PC-3 (cell line): Measurements from ENCODE around the gene COP1. TPM values are rescaled to one million over a fixed set of nuclear protein-coding genes. Genes with fewer than 3 reads are reported as not detected.

Experiments used
- ATAC-seq: fragments of 200-7000 bp; cut with Tn5 transposase; 2 replicates; pipeline ENCODE4 v1.9.1; 2020; ENCODE audit warnings: mild to moderate bottlenecking, moderate library complexity
- BruUV-seq: library from RNA; stranded (reverse); fragments of 400-500 nt; replicated peaks from 2 replicates; lab custom pipeline; 2021; lab: Mats Ljungman, UMichigan
- CTCF ChIA-PET: fragments of 300-600 bp; sonication (Branson Sonifier 250); formaldehyde crosslinking; loops from one replicate; lab custom pipeline; 2022; ENCODE audit warnings: antibody characterized with exemption; lab: Charles Lee
- POLR2A ChIA-PET: fragments of 300-600 bp; sonication (Branson Sonifier 250); formaldehyde crosslinking; loops from one replicate; lab custom pipeline; 2022; ENCODE audit warnings: antibody characterized with exemption; ENCODE audit not compliant: unreplicated experiment; lab: Charles Lee
- DNase-seq: peaks from one replicate; pipeline ENCODE4 v3.0.0-alpha.2; 2015
- H2AFZ ChIP-seq: fragments of 300-600 bp; sonication (generic); 2 replicates; pipeline ENCODE4 v1.6.0; 2016; ENCODE audit warnings: antibody characterized with exemption, low read length
- H3F3A ChIP-seq: fragments of 300-600 bp; sonication (generic); one replicate; pipeline ENCODE4 v1.6.0; 2017; ENCODE audit warnings: antibody characterized with exemption, low read length, control low read depth, mild to moderate bottlenecking; ENCODE audit not compliant: unreplicated experiment
- H3K27ac ChIP-seq: fragments of 300-600 bp; sonication (generic); 2 replicates; pipeline ENCODE4 v1.5.1; 2016; ENCODE audit warnings: mild to moderate bottlenecking, low read length
- H3K27me3 ChIP-seq: fragments of 300-600 bp; sonication (generic); 2 replicates; pipeline ENCODE4 v1.6.1; 2016; ENCODE audit warnings: low read length, mixed read lengths
- H3K36me3 ChIP-seq: fragments of 300-600 bp; sonication (generic); 2 replicates; pipeline ENCODE4 v1.6.1; 2016; ENCODE audit warnings: low read depth, mixed run types, low read length, mixed read lengths
- H3K4me1 ChIP-seq: fragments of 300-600 bp; sonication (generic); 2 replicates; pipeline ENCODE4 v1.5.1; 2016; ENCODE audit warnings: low read length; ENCODE audit not compliant: insufficient read depth
- H3K4me2 ChIP-seq: fragments of 300-600 bp; sonication (generic); 2 replicates; pipeline ENCODE4 v1.6.0; 2016; ENCODE audit warnings: low read length
- H3K4me3 ChIP-seq: fragments of 300-600 bp; sonication (generic); 2 replicates; pipeline ENCODE4 v1.5.1; 2016; ENCODE audit warnings: mild to moderate bottlenecking, low read length, mixed read lengths
- H3K79me2 ChIP-seq: fragments of 300-600 bp; sonication (generic); 2 replicates; pipeline ENCODE4 v1.6.1; 2017; ENCODE audit warnings: low read length, mixed read lengths
- H3K9ac ChIP-seq: fragments of 300-600 bp; sonication (generic); 2 replicates; pipeline ENCODE4 v1.6.0; 2016; ENCODE audit warnings: mild to moderate bottlenecking, low read length
- H3K9me2 ChIP-seq: fragments of 300-600 bp; sonication (generic); replicated peaks from 2 replicates; pipeline ENCODE4 v1.6.1; 2016; ENCODE audit warnings: mixed run types, low read length, mixed read lengths
- H3K9me3 ChIP-seq: fragments of 300-600 bp; sonication (generic); 2 replicates; pipeline ENCODE4 v1.6.1; 2016; ENCODE audit warnings: low read length, mixed read lengths
- H4K20me1 ChIP-seq: fragments of 300-600 bp; sonication (generic); 2 replicates; pipeline ENCODE4 v1.6.1; 2016; ENCODE audit warnings: low read length, mixed read lengths
- CTCF ChIP-seq: fragments of 300-600 bp; sonication (generic); conservative IDR thresholded peaks from 2 replicates; pipeline ENCODE4 v1.5.1; 2017; ENCODE audit warnings: antibody characterized with exemption, low read depth, mild to moderate bottlenecking, low read length
- EZH2 ChIP-seq: fragments of 300-600 bp; sonication (generic); IDR thresholded peaks from one replicate; pipeline ENCODE4 v1.6.1; 2017; ENCODE audit warnings: antibody characterized with exemption, mild to moderate bottlenecking, low read length; ENCODE audit not compliant: unreplicated experiment
- EZH2phosphoT487 ChIP-seq: fragments of 300-600 bp; sonication (generic); IDR thresholded peaks from 2 replicates; pipeline ENCODE4 v1.6.1; 2018; ENCODE audit warnings: mild to moderate bottlenecking, antibody characterized with exemption, low read length, borderline replicate concordance
- intact Hi-C: fragments of 100-400 bp; cut with micrococcal nuclease; formaldehyde crosslinking; loops from 2 replicates; pipeline ENCODE4 v1.9.0; 2023
- total RNA-seq: library from RNA; depleted of rRNA; stranded (reverse); fragments of >200 nt; gene quantifications from 2 replicates; pipeline ENCODE4 v1.2.3, GENCODE V29; 2014

Gene COP1
- total RNA-seq, 1 experiment from 2014 or later = 16.6 TPM

DNA sequence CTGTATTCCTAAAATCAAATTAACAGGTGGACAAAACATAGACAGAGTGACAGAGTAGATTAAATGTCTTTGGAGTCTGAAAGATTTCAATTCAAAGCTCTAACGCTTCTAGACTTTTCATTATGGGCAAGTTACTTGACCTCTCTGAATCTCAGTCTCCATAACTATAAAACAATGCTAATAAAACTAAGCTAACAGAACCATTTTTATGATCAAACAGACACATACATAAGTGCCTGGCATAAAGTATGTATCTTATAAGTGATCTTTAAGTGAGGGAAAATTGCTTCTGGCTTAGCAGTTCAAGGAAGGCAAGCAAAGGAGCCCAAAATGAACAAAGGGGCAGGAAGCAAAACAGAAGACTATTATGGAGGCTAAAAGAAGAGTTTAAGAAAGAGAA lies 246.9 kb downstream of the COP1 start:
- no peak overlapping the region for H3K9ac ChIP-seq
- ChIA-PET CTCF (no interaction called here), POLR2A (no interaction called here)
- H3K9me2 ChIP-seq = no peaks in the 10 kb centered on the region
- no peaks in the 10 kb centered on the region for H3K79me2 ChIP-seq
- ATAC-seq (no peak), DNase-seq (no peak)
- no peak overlapping the region for H2AFZ ChIP-seq
- no peak overlapping the region for H3K27ac ChIP-seq
- H3K4me2 ChIP-seq = no peak overlapping the region
- H3K4me3 ChIP-seq = no peak overlapping the region
- no peaks in the 10 kb centered on the region for H3K36me3 ChIP-seq
- H3K27me3 ChIP-seq = no peaks in the 10 kb centered on the region
- no peaks in the 10 kb centered on the region for H3K9me3 ChIP-seq
- BruUV-seq = no TSS peak
- TF ChIP-seq EZH2 = no peak
- TF ChIP-seq EZH2phosphoT487 = no peak
- no peak for TF ChIP-seq CTCF
- no peaks in the 10 kb centered on the region for H3K4me1 ChIP-seq
- H3F3A ChIP-seq = no peaks in the 10 kb centered on the region
- intact Hi-C loops = no loop called here
- no peaks in the 10 kb centered on the region for H4K20me1 ChIP-seq

- H3K79me2 ChIP-seq = no peaks in the 10 kb centered on the region
- H4K20me1 ChIP-seq = no peaks in the 10 kb centered on the region
- no peak for DNase-seq
- TF ChIP-seq EZH2phosphoT487 (no peak), EZH2 (no peak), CTCF (no peak)
- H3K9me3 ChIP-seq = no peaks in the 10 kb centered on the region
- H3K9me2 ChIP-seq = no peaks in the 10 kb centered on the region
- ChIA-PET CTCF (no interaction called here), POLR2A (no interaction called here)
- no peaks in the 10 kb centered on the region for H3K4me1 ChIP-seq
- BruUV-seq = no TSS peak
- H3K4me2 ChIP-seq = no peak overlapping the region
- intact Hi-C loops = no loop called here
- no peak overlapping the region for H3K4me3 ChIP-seq
- H2AFZ ChIP-seq = no peak overlapping the region
- no peak overlapping the region for H3K27ac ChIP-seq
- H3F3A ChIP-seq = no peaks in the 10 kb centered on the region
- no peak for ATAC-seq
- no peaks in the 10 kb centered on the region for H3K27me3 ChIP-seq
- H3K36me3 ChIP-seq = no peaks in the 10 kb centered on the region; the same call in none of the 2 replicates
- H3K9ac ChIP-seq = no peak overlapping the region
Observed at GRCh38 chr1:175951627-175952026, 255.5 kb downstream of the COP1 start.

DNA sequence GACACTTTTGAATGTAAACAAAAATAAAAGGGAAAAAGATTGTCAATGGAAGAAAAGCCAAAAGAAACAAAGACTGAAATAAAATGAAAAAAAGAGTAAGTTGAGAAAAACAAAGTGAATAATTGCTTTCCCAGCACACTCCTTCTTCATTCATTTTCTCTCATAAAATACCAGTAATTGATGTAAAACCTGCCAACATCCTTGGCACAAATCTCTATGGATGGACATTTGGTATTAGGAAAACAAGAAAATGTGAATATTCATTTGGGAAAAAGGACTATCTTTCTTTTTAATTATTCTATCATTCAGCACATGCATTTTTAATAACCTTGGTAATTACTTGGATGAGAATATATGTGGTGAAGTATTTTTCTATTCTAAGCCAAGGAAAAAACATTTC lies 259.3 kb downstream of the COP1 start:
- TF ChIP-seq CTCF (no peak), EZH2phosphoT487 (no peak)
- Histone ChIP-seq H3K9me3 (no peaks in the 10 kb centered on the region), H3K9me2 (no peaks in the 10 kb centered on the region), H2AFZ (no peak overlapping the region), H3K27me3 (no peaks in the 10 kb centered on the region), H3F3A (no peaks in the 10 kb centered on the region), H3K36me3 (no peaks in the 10 kb centered on the region; the same call in 1 of the 2 replicates), H3K4me1 (no peaks in the 10 kb centered on the region), H3K9ac (no peak overlapping the region), H3K4me3 (no peak overlapping the region), H3K79me2 (no peaks in the 10 kb centered on the region), H3K27ac (no peak overlapping the region), H3K4me2 (no peak overlapping the region), H4K20me1 (no peaks in the 10 kb centered on the region)
- ChIA-PET CTCF (no interaction called here), POLR2A (no interaction called here)
- ATAC-seq (no peak), DNase-seq (no peak)
- intact Hi-C loops = no loop called here
- BruUV-seq = no TSS peak
